HepG2 (cell line): Measurements from ENCODE around the gene CDC37L1. TPM values are rescaled to one million over a fixed set of nuclear protein-coding genes. Genes with fewer than 3 reads are reported as not detected.

Experiments
- AHR ChIP-seq: IDR thresholded peaks from 2 replicates; pipeline ENCODE4 v1.6.1; 2018; ENCODE audit warnings: missing genetic modification reagents, missing compliant biosample characterization
- HES4 ChIP-seq: sonication (generic); formaldehyde crosslinking; IDR thresholded peaks from 2 replicates; pipeline ENCODE4 v1.9.0; 2021; ENCODE audit warnings: mild to moderate bottlenecking, missing genetic modification reagents, borderline replicate concordance
- MATR3 ChIP-seq: sonication (generic); formaldehyde crosslinking; IDR thresholded peaks from 2 replicates; pipeline ENCODE4 v1.4.0; 2020; ENCODE audit warnings: missing genetic modification reagents
- NFYB ChIP-seq: sonication (generic); formaldehyde crosslinking; IDR thresholded peaks from 2 replicates; pipeline ENCODE4 v1.4.0; 2020; ENCODE audit warnings: missing genetic modification reagents
- NR2F1 ChIP-seq, 2 experiments: fragments of 450-650 bp in 1 of 2; formaldehyde crosslinking in 1 of 2; IDR thresholded peaks; 2 replicates each; pipeline versions ENCODE4 v1.5.0 to v1.6.1; 2016 to 2020; ENCODE audit warnings: mild to moderate bottlenecking in 1 of 2, missing compliant biosample characterization in 1 of 2, missing genetic modification reagents in 1 of 2, moderate library complexity in 1 of 2
- PCBP2 ChIP-seq: fragments of 200-400 bp; formaldehyde crosslinking; optimal IDR thresholded peaks from 2 replicates; pipeline ENCODE3; 2018; ENCODE audit warnings: low read length, low read depth; ENCODE audit not compliant: poor library complexity, severe bottlenecking
- PRPF4 ChIP-seq: fragments of 200-400 bp; formaldehyde crosslinking; IDR thresholded peaks from 2 replicates; pipeline ENCODE4 v1.6.1; 2016; ENCODE audit warnings: low read length, low read depth; ENCODE audit not compliant: poor library complexity, severe bottlenecking
- TAF15 ChIP-seq: fragments of 200-400 bp; formaldehyde crosslinking; IDR thresholded peaks from one replicate; pipeline ENCODE4 v1.6.1; 2018; ENCODE audit warnings: mild to moderate bottlenecking, low read depth, low read length; ENCODE audit not compliant: poor library complexity, severe bottlenecking
- ZEB1 ChIP-seq: IDR thresholded peaks from 2 replicates; pipeline ENCODE4 v1.6.1; 2012; ENCODE audit warnings: mild to moderate bottlenecking, low read depth, inconsistent platforms; ENCODE audit not compliant: insufficient replicate concordance
- ZFP82 ChIP-seq: sonication (generic); formaldehyde crosslinking; IDR thresholded peaks from 2 replicates; pipeline ENCODE4 v1.5.1; 2020; ENCODE audit warnings: mild to moderate bottlenecking, missing genetic modification reagents, borderline replicate concordance
- ZHX2 ChIP-seq, 2 experiments: sonication (generic) in 1 of 2; formaldehyde crosslinking in 1 of 2; IDR thresholded peaks; 2 replicates each; pipeline versions ENCODE4 v1.6.1 to v1.9.0; 2014 to 2022; ENCODE audit warnings: antibody characterized with exemption in 1 of 2, borderline replicate concordance in 1 of 2, inconsistent platforms in 1 of 2, low read depth in 1 of 2, missing genetic modification reagents in 1 of 2
- ZKSCAN5 ChIP-seq: sonication (generic); formaldehyde crosslinking; IDR thresholded peaks from 2 replicates; pipeline ENCODE4 v1.5.1; 2020; ENCODE audit warnings: mild to moderate bottlenecking, missing genetic modification reagents
- ZNF280B ChIP-seq: sonication (generic); formaldehyde crosslinking; IDR thresholded peaks from 2 replicates; pipeline ENCODE4 v1.5.0; 2020; ENCODE audit warnings: missing genetic modification reagents, mild to moderate bottlenecking, borderline replicate concordance
- ZNF441 ChIP-seq: sonication (generic); formaldehyde crosslinking; IDR thresholded peaks from 2 replicates; pipeline ENCODE4 v1.7.0; 2021; ENCODE audit warnings: missing genetic modification reagents, borderline replicate concordance
- ZNF550 ChIP-seq: sonication (generic); formaldehyde crosslinking; IDR thresholded peaks from 2 replicates; pipeline ENCODE4 v1.4.0; 2020; ENCODE audit warnings: mild to moderate bottlenecking, missing genetic modification reagents, borderline replicate concordance
- ZNF709 ChIP-seq: sonication (generic); formaldehyde crosslinking; IDR thresholded peaks from 2 replicates; pipeline ENCODE4 v1.5.0; 2020; ENCODE audit warnings: mild to moderate bottlenecking, missing genetic modification reagents
- polyA plus RNA-seq, 8 experiments: library from polyadenylated mRNA; depleted of rRNA in 3 of 8; stranded (reverse) in 7 of 8; unstranded in 1 of 8; fragments of >200 nt; fragmentation: Illumina TruSeq in 4 of 8; extraction: Trizol in 4 of 8; gene quantifications; 2 replicates each; pipeline versions ENCODE4 v1.2.1 to v1.2.3, GENCODE V29; 2011 to 2016; ENCODE audit warnings: low read depth in 4 of 8, missing spikeins in 1 of 8, mixed read lengths in 1 of 8; ENCODE audit not compliant: insufficient read depth in 1 of 8
- total RNA-seq, 5 experiments: library from RNA; depleted of rRNA; stranded (reverse); fragments of >200 nt; fragmentation: Illumina TruSeq; extraction: Trizol; gene quantifications; 2 replicates each; pipeline ENCODE4 v1.2.3, GENCODE V29; 2016; ENCODE audit warnings: low read depth in 1 of 5

CDC37L1 gene
- total and polyA plus RNA-seq, 2 of the 13 experiments (the other 11 are each of a cell fraction or from before 2014, with no cell fraction given) = 5.5 to 17.0 TPM

- TF ChIP-seq PCBP2 (no peak), ZNF550 (no peak), ZNF709 (peak; percentile 90), ZKSCAN5 (CRISPR knock-in tag) (no peak), TAF15 (peak; percentile 80), ZFP82 (CRISPR knock-in tag) (no peak), ZNF441 (CRISPR knock-in tag) (no peak; the same call in 1 of the 2 replicates), NFYB (CRISPR knock-in tag) (peak; percentile 28; the same call in 1 of the 2 replicates), ZEB1 (no peak), PRPF4 (no peak), AHR (CRISPR knock-in tag) (0 out of 2 replicates have a peak, but pooled peaks have one; percentile 51), MATR3 (CRISPR knock-in tag) (no peak), HES4 (CRISPR knock-in tag) (peak; percentile 43; the same call in 1 of the 2 replicates), ZNF280B (CRISPR knock-in tag) (no peak), ZHX2 (IDR thresholded peaks at IDR 0.05; ENCODE audit: low read depth) (peak; percentile 76; the same call in 1 of the 2 replicates), ZHX2 (CRISPR knock-in tag; IDR thresholded peaks at IDR 0.05; ENCODE audit: borderline replicate concordance) (peak; percentile 54; the same call in 1 of the 2 replicates), NR2F1 (CRISPR knock-in tag; IDR thresholded peaks at IDR 0.05) (no peak)
Observed at GRCh38 chr9:4679268-4680172, at the start of gene CDC37L1 (continued).
